Measurements from ENCODE around the gene JARID2. TPM values are rescaled to one million over a fixed set of nuclear protein-coding genes. Genes with fewer than 3 reads are reported as not detected.
A peak's percentile ranks its signal among the peaks of the same experiment; 100 is the strongest.

Gene JARID2
- total RNA-seq, 1 donor, result 9.1 TPM

GRCh38 chr6:15280961-15281360 lies 35.1 kb downstream of the JARID2 start:
- H3K4me3 ChIP-seq (ENCODE audit: low read depth, low read length), result no peak overlapping the region
- DNase-seq (ENCODE audit: low read depth), result no peak
- no peak for TF ChIP-seq CTCF (IDR thresholded peaks at IDR 0.05; ENCODE audit: insufficient read depth, low read depth, low read length)

- no peak for DNase-seq (ENCODE audit: low read depth)
- no peak for TF ChIP-seq CTCF (IDR thresholded peaks at IDR 0.05; ENCODE audit: insufficient read depth, low read depth, low read length)
- no peak overlapping the region for H3K4me3 ChIP-seq (ENCODE audit: low read depth, low read length)
These were observed 36.5 kb downstream of the JARID2 start for GRCh38 chr6:15282334-15282733.

GRCh38 chr6:15283986-15284361 lies 38.1 kb downstream of the JARID2 start:
- no peak overlapping the region for H3K4me3 ChIP-seq (ENCODE audit: low read depth, low read length)
- DNase-seq (ENCODE audit: low read depth), result peak; percentile 93
- no peak for TF ChIP-seq CTCF (IDR thresholded peaks at IDR 0.05; ENCODE audit: insufficient read depth, low read depth, low read length)

GRCh38 chr6:15284743-15285142 lies 38.9 kb downstream of the JARID2 start:
- TF ChIP-seq CTCF (IDR thresholded peaks at IDR 0.05; ENCODE audit: insufficient read depth, low read depth, low read length), result no peak

GRCh38 chr6:15285682-15286294 lies 39.9 kb downstream of the JARID2 start:
- no peak for DNase-seq (ENCODE audit: low read depth)
- TF ChIP-seq CTCF (IDR thresholded peaks at IDR 0.05; ENCODE audit: insufficient read depth, low read depth, low read length), result peak; percentile 10
- no peak overlapping the region for H3K4me3 ChIP-seq (ENCODE audit: low read depth, low read length)

More at GRCh38 chr6:15284743-15285142, 38.9 kb downstream of the JARID2 start:
- DNase-seq (ENCODE audit: low read depth), result no peak
- H3K4me3 ChIP-seq (ENCODE audit: low read depth, low read length), result no peak overlapping the region

- no peak for TF ChIP-seq CTCF (IDR thresholded peaks at IDR 0.05; ENCODE audit: insufficient read depth, low read depth, low read length)
- no peak overlapping the region for H3K4me3 ChIP-seq (ENCODE audit: low read depth, low read length)
- DNase-seq (ENCODE audit: low read depth), result no peak
These were observed 42.0 kb downstream of the JARID2 start for GRCh38 chr6:15287670-15288375.
